OCI-LY7 (cell line): ENCODE data around the gene GLRA3. TPM values are rescaled to one million over a fixed set of nuclear protein-coding genes. Genes with fewer than 3 reads are reported as not detected.
"Not testable (repeated sequence)": the region's sequence is repeated elsewhere in the genome, so short reads cannot be mapped to it uniquely, and the experiment has no call there.

ENCODE experiments used
- BruUV-seq: library from RNA; stranded (reverse); fragments of 400-500 nt; replicated peaks from 2 replicates; lab custom pipeline; 2021; lab: Mats Ljungman, UMichigan
- CTCF ChIA-PET: fragments of 300-600 bp; sonication (Branson Sonifier 250); formaldehyde crosslinking; loops from one replicate; lab custom pipeline; 2022; ENCODE audit warnings: antibody characterized with exemption; ENCODE audit not compliant: unreplicated experiment; lab: Charles Lee
- POLR2A ChIA-PET: fragments of 300-600 bp; sonication (Branson Sonifier 250); formaldehyde crosslinking; loops from one replicate; lab custom pipeline; 2022; ENCODE audit warnings: antibody characterized with exemption; lab: Charles Lee
- DNase-seq: peaks from one replicate; pipeline ENCODE4 v3.0.0-alpha.2; 2015; ENCODE audit warnings: low spot score
- H2AFZ ChIP-seq: fragments of 200-600 bp; sonication (generic), shearing (Covaris generic); 2 replicates; pipeline ENCODE4 v1.6.1; 2014; ENCODE audit warnings: mild to moderate bottlenecking, antibody characterized with exemption, low read length, moderate library complexity
- H3K27ac ChIP-seq: fragments of 200-600 bp; sonication (generic); 2 replicates; pipeline ENCODE4 v1.5.1; 2014; ENCODE audit warnings: mixed run types, low read depth, mild to moderate bottlenecking, moderate library complexity, low read length, inconsistent platforms; ENCODE audit not compliant: poor library complexity, severe bottlenecking
- H3K36me3 ChIP-seq: fragments of 200-600 bp; sonication (generic); 2 replicates; pipeline ENCODE4 v1.6.1; 2014; ENCODE audit warnings: mild to moderate bottlenecking, antibody characterized with exemption, low read length, moderate library complexity, mixed read lengths; ENCODE audit not compliant: insufficient read depth
- H3K4me1 ChIP-seq: fragments of 200-600 bp; sonication (generic); 2 replicates; pipeline ENCODE4 v1.5.1; 2014; ENCODE audit warnings: mild to moderate bottlenecking, low read length; ENCODE audit not compliant: insufficient read depth, poor library complexity, severe bottlenecking
- H3K4me2 ChIP-seq: fragments of 200-600 bp; sonication (generic); 2 replicates; pipeline ENCODE4 v1.6.1; 2014; ENCODE audit warnings: mild to moderate bottlenecking, low read length
- H3K4me3 ChIP-seq: fragments of 200-600 bp; sonication (generic); 2 replicates; pipeline ENCODE4 v1.5.1; 2014; ENCODE audit warnings: mild to moderate bottlenecking, low read depth, low read length; ENCODE audit not compliant: poor library complexity, severe bottlenecking
- H3K79me2 ChIP-seq: fragments of 200-600 bp; sonication (generic); 2 replicates; pipeline ENCODE4 v1.6.1; 2016; ENCODE audit warnings: low read depth, mild to moderate bottlenecking, low read length, moderate library complexity, mixed read lengths; ENCODE audit not compliant: insufficient read depth
- H3K9me2 ChIP-seq: fragments of 200-600 bp; sonication (generic); 2 replicates; pipeline ENCODE4 v1.6.1; 2016; ENCODE audit warnings: mild to moderate bottlenecking, low read length, mixed read lengths; ENCODE audit not compliant: insufficient read depth
- H3K9me3 ChIP-seq: fragments of 200-600 bp; sonication (generic); 2 replicates; pipeline ENCODE4 v1.6.1; 2014; ENCODE audit warnings: mild to moderate bottlenecking, mixed run types, low read length, mixed read lengths
- H4K20me1 ChIP-seq: fragments of 200-600 bp; sonication (generic); 2 replicates; pipeline ENCODE4 v1.6.1; 2014; ENCODE audit warnings: mild to moderate bottlenecking, antibody characterized with exemption, low read length, moderate library complexity, mixed read lengths; ENCODE audit not compliant: insufficient read depth
- EZH2phosphoT487 ChIP-seq: fragments of 200-600 bp; sonication (generic); IDR thresholded peaks from 2 replicates; pipeline ENCODE4 v1.6.1; 2018; ENCODE audit warnings: low read depth, borderline replicate concordance, mild to moderate bottlenecking, mixed run types, antibody characterized with exemption, low read length, moderate library complexity, mixed read lengths
- intact Hi-C: fragments of 100-400 bp; cut with micrococcal nuclease; formaldehyde crosslinking; loops from one replicate; pipeline ENCODE4 v1.10.0; 2022; ENCODE audit not compliant: unreplicated experiment
- total RNA-seq, 2 experiments: library from RNA; depleted of rRNA in 1 of 2; stranded (reverse); fragments of >200 nt in 1 of 2; shearing (Covaris generic) in 1 of 2; gene quantifications; 2 replicates each; pipeline ENCODE4 v1.2.3, GENCODE V29; 2014 to 2022
- TF ChIP-seq, protein P1 (sequence below): fragments of 200-600 bp; sonication (generic); conservative IDR thresholded peaks from 2 replicates; pipeline ENCODE4 v1.5.1; 2014; ENCODE audit warnings: mild to moderate bottlenecking, antibody characterized with exemption, low read length, moderate library complexity, mixed read lengths

GLRA3 gene
- total RNA-seq, 2 experiments from 2014 or later: 0.92 to 1.6 TPM

DNA sequence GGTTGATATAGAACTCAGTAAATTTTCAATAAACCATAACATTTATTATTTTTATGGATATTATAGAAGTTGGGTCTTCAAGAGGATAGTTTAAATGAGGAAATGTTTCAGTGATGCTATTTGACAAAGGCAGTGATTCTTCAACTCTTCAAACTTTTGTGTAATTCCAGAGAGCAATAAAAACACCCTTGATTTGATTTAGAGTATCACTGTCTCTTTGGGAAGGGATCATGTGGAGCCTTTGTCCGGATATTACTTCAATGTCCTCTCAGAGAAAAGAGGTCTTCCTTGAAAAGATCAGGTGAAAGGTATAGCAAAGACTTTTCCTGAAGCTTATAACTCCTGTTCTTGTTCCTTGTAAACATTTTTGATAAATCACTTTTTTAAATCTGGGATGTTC, 23.3 kb downstream of the GLRA3 start:
- Histone ChIP-seq H3K9me2 (no peaks in the 10 kb centered on the region), H3K27ac (no peak overlapping the region), H4K20me1 (no peaks in the 10 kb centered on the region), H3K4me3 (no peak overlapping the region), H3K36me3 (no peaks in the 10 kb centered on the region), H2AFZ (no peak overlapping the region), H3K4me2 (no peak overlapping the region), H3K9me3 (peaks cover 8% of the 10 kb centered on the region), H3K4me1 (peaks cover 4% of the 10 kb centered on the region), H3K79me2 (no peaks in the 10 kb centered on the region)
- CTCF ChIA-PET: interaction anchor here (0.6 kb wide), 1 partner anchor 1496 kb away, joined by 3 read pairs; no protein-coding TSS in a partner anchor
- DNase-seq: no peak
- intact Hi-C loops: no loop called here
- TF ChIP-seq, protein P1, sequence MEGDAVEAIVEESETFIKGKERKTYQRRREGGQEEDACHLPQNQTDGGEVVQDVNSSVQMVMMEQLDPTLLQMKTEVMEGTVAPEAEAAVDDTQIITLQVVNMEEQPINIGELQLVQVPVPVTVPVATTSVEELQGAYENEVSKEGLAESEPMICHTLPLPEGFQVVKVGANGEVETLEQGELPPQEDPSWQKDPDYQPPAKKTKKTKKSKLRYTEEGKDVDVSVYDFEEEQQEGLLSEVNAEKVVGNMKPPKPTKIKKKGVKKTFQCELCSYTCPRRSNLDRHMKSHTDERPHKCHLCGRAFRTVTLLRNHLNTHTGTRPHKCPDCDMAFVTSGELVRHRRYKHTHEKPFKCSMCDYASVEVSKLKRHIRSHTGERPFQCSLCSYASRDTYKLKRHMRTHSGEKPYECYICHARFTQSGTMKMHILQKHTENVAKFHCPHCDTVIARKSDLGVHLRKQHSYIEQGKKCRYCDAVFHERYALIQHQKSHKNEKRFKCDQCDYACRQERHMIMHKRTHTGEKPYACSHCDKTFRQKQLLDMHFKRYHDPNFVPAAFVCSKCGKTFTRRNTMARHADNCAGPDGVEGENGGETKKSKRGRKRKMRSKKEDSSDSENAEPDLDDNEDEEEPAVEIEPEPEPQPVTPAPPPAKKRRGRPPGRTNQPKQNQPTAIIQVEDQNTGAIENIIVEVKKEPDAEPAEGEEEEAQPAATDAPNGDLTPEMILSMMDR: no peak
- no peak for TF ChIP-seq EZH2phosphoT487
- POLR2A ChIA-PET: interaction anchor here (1.0 to 1.1 kb wide), 2 partner anchors 17 to 177 kb away, joined by 3 read pairs; no protein-coding TSS in a partner anchor
- no TSS peak for BruUV-seq

GRCh38 chr4:174794543-174795094, 34.4 kb downstream of the GLRA3 start:
- H3K9me2 ChIP-seq: no peaks in the 10 kb centered on the region
- CTCF ChIA-PET: no interaction called here
- H2AFZ ChIP-seq: no peak overlapping the region
- no peak for DNase-seq
- H3K27ac ChIP-seq: no peak overlapping the region
- H3K36me3 ChIP-seq: no peaks in the 10 kb centered on the region
- H3K9me3 ChIP-seq: no peaks in the 10 kb centered on the region
- no peak for TF ChIP-seq EZH2phosphoT487
- TF ChIP-seq, protein P1: no peak
- POLR2A ChIA-PET: interaction anchor here (0.7 kb wide), 1 partner anchor 489 kb away, joined by 3 read pairs; no protein-coding TSS in a partner anchor
- BruUV-seq: no TSS peak
- no peaks in the 10 kb centered on the region for H4K20me1 ChIP-seq
- no peak overlapping the region for H3K4me2 ChIP-seq
- H3K79me2 ChIP-seq: no peaks in the 10 kb centered on the region
- no peak overlapping the region for H3K4me3 ChIP-seq
- no peaks in the 10 kb centered on the region for H3K4me1 ChIP-seq
- intact Hi-C loops: no loop called here

DNA sequence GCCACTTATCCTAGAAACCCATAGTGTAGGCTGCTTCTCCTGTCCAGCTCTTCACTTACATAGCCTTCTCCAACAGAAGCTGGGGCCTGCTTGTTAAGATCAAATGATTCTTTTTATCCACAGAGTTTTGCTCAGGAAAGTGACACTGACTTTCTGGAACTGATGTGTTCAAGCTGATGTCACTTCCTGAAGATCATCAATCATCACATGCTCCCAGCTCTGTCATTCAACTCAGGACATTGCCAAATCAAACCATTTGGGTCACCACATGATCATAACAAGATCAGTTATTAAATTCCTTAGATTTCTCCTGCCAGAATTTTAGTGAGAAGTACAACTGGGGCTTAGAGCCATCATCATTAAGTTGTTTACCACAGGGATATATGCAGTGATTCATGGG, 39.4 kb downstream of the GLRA3 start:
- Histone ChIP-seq H3K9me3 (no peaks in the 10 kb centered on the region), H4K20me1 (no peaks in the 10 kb centered on the region), H3K79me2 (no peaks in the 10 kb centered on the region), H3K9me2 (no peaks in the 10 kb centered on the region), H3K4me3 (no peak overlapping the region), H2AFZ (no peak overlapping the region), H3K27ac (no peak overlapping the region), H3K36me3 (no peaks in the 10 kb centered on the region), H3K4me1 (no peaks in the 10 kb centered on the region), H3K4me2 (no peak overlapping the region)
- CTCF ChIA-PET: no interaction called here
- POLR2A ChIA-PET: no interaction called here
- TF ChIP-seq, protein P1: no peak
- no peak for DNase-seq
- BruUV-seq: no TSS peak
- intact Hi-C loops: no loop called here

- H3K9me2 ChIP-seq, H3K4me1 ChIP-seq, H3K4me2 ChIP-seq, H3K9me3 ChIP-seq, H4K20me1 ChIP-seq, DNase-seq, H3K4me3 ChIP-seq, intact Hi-C loops, H3K36me3 ChIP-seq, H3K27ac ChIP-seq, H2AFZ ChIP-seq, CTCF ChIA-PET, BruUV-seq, H3K79me2 ChIP-seq, POLR2A ChIA-PET: not testable (repeated sequence)
Measured at GRCh38 chr4:174778274-174778986, 50.6 kb downstream of the GLRA3 start.
